ENCODE measurements around the gene PDP2. TPM values are rescaled to one million over a fixed set of nuclear protein-coding genes. Genes with fewer than 3 reads are reported as not detected.

PDP2 gene
- total RNA-seq, 1 experiment from 2014 or later = 28.4 TPM

- peaks cover 17% of the 10 kb centered on the region for H3K4me1 Mint-ChIP-seq
- POLR2A ChIA-PET = interaction anchor here (0.9 kb wide), 1 partner anchor 98 kb away, joined by 3 read pairs; the partner anchor contains the start of gene NAE1
- H3K27ac Mint-ChIP-seq = no peak overlapping the region; the same call in 1 of the 2 replicates
- H3K27me3 Mint-ChIP-seq (ENCODE audit: low read depth) = peaks cover 42% of the 10 kb centered on the region
- no peaks in the 10 kb centered on the region for H3K9me3 Mint-ChIP-seq
- ATAC-seq = peak; percentile 71
- CTCF ChIA-PET = interaction anchor here (0.5 to 7.0 kb wide), 33 partner anchors 11 to 499 kb away, joined by 3 to 175 read pairs (median 6); partner anchors contain the start of genes CDH16, CES3, NAE1 and NOL3
- TF ChIP-seq CTCF (IDR thresholded peaks at IDR 0.05) (peak; percentile 40; the same call in 1 of the 2 replicates), ZNF121 (CRISPR knock-in tag; IDR thresholded peaks at IDR 0.05) (peak; percentile 96), ATF6 (CRISPR knock-in tag; IDR thresholded peaks at IDR 0.05) (no peak)
- peak; percentile 76 for DNase-seq (ENCODE audit: low spot score)
- H3K4me3 Mint-ChIP-seq = no peak overlapping the region
- H3K36me3 Mint-ChIP-seq = no peaks in the 10 kb centered on the region
Measured at GRCh38 chr16:66928702-66929388, 48.5 kb downstream of the PDP2 start.

GRCh38 chr16:66930189-66930588 lies 49.9 kb downstream of the PDP2 start:
- H3K27ac Mint-ChIP-seq = no peak overlapping the region
- H3K27me3 Mint-ChIP-seq (ENCODE audit: low read depth) = peaks cover 38% of the 10 kb centered on the region
- H3K4me1 Mint-ChIP-seq = peaks cover 23% of the 10 kb centered on the region
- H3K9me3 Mint-ChIP-seq = no peaks in the 10 kb centered on the region
- ATAC-seq (no peak), DNase-seq (ENCODE audit: low spot score) (no peak)
- no peak for TF ChIP-seq ELF4 (CRISPR knock-in tag; IDR thresholded peaks at IDR 0.05; ENCODE audit: low read depth)
- TF ChIP-seq GTF2I (CRISPR knock-in tag; conservative IDR thresholded peaks at IDR 0.05) = no peak
- TF ChIP-seq ZNF512 (CRISPR knock-in tag; IDR thresholded peaks at IDR 0.05; ENCODE audit: borderline replicate concordance) = no peak
- TF ChIP-seq NFE2L1 (CRISPR knock-in tag; IDR thresholded peaks at IDR 0.05) = no peak
- no peak for TF ChIP-seq E2F4 (CRISPR knock-in tag; IDR thresholded peaks at IDR 0.05; ENCODE audit: borderline replicate concordance, low read depth)
- TF ChIP-seq SP1 (CRISPR knock-in tag; conservative IDR thresholded peaks at IDR 0.05) = no peak
- TF ChIP-seq PREB (CRISPR knock-in tag; IDR thresholded peaks at IDR 0.05; ENCODE audit: borderline replicate concordance) = no peak
- TF ChIP-seq CDX4 (CRISPR knock-in tag; IDR thresholded peaks at IDR 0.05; ENCODE audit: borderline replicate concordance) = no peak
- TF ChIP-seq ATF6 (CRISPR knock-in tag; IDR thresholded peaks at IDR 0.05) = no peak
- TF ChIP-seq MLX (CRISPR knock-in tag; IDR thresholded peaks at IDR 0.05) = no peak
- TF ChIP-seq MYBL2 (CRISPR knock-in tag; IDR thresholded peaks at IDR 0.05) = no peak
- TF ChIP-seq ZNF138 (CRISPR knock-in tag; conservative IDR thresholded peaks at IDR 0.05) = no peak
- no peak for TF ChIP-seq ERG (CRISPR knock-in tag; IDR thresholded peaks at IDR 0.05)
- TF ChIP-seq E2F5 (CRISPR knock-in tag; IDR thresholded peaks at IDR 0.05) = no peak
- CTCF ChIA-PET = interaction anchor here (1.5 kb wide), 1 partner anchor 35 kb away, joined by 6 read pairs; no protein-coding TSS in a partner anchor
- POLR2A ChIA-PET = no interaction called here
- no peak overlapping the region for H3K4me3 Mint-ChIP-seq
- H3K36me3 Mint-ChIP-seq = no peaks in the 10 kb centered on the region

Measured in WTC11 (cell line).